ENCODE measurements around the gene GPR158. TPM values are rescaled to one million over a fixed set of nuclear protein-coding genes. Genes with fewer than 3 reads are reported as not detected.

Gene GPR158
- total and polyA plus RNA-seq, 2 experiments from 2014 or later, result not detected

GRCh38 chr10:25481467-25481866 is 306.7 kb downstream of the GPR158 start:
- no peak for TF ChIP-seq EZH2 (IDR thresholded peaks at IDR 0.05; ENCODE audit: insufficient read depth, poor library complexity, severe bottlenecking)
- no peak for TF ChIP-seq EZH2phosphoT487 (IDR thresholded peaks at IDR 0.05; ENCODE audit: insufficient read depth, low read depth)
- Histone ChIP-seq H3F3A (ENCODE audit: insufficient read depth) (no peaks in the 10 kb centered on the region), H3K4me3 (no peak overlapping the region), H3K36me3 (ENCODE audit: low read depth) (no peaks in the 10 kb centered on the region), H3K9me3 (ENCODE audit: low read depth) (peaks cover 4% of the 10 kb centered on the region), H3K9ac (no peak overlapping the region), H2AFZ (no peak overlapping the region), H3K4me1 (ENCODE audit: insufficient read depth) (no peaks in the 10 kb centered on the region), H3K4me2 (ENCODE audit: unreplicated experiment) (no peak overlapping the region), H3K27me3 (replicated peaks; ENCODE audit: insufficient read depth) (no peaks in the 10 kb centered on the region), H4K20me1 (ENCODE audit: insufficient read depth) (no peaks in the 10 kb centered on the region), H3K79me2 (ENCODE audit: insufficient read depth) (no peaks in the 10 kb centered on the region), H3K27ac (no peak overlapping the region), H3K9me2 (ENCODE audit: insufficient read depth) (no peaks in the 10 kb centered on the region)
- no peak for DNase-seq
- WGBS, 2 experiments (ENCODE audit: low coverage in 1 of 2, low lambda C conversion rate in 2 of 2, missing lambda C conversion rate in 2 of 2), result 26 to 29% methylated on average over 3 of the region's 3 CpGs
- in situ Hi-C loops (cut with MboI), result no loop called here

DNA sequence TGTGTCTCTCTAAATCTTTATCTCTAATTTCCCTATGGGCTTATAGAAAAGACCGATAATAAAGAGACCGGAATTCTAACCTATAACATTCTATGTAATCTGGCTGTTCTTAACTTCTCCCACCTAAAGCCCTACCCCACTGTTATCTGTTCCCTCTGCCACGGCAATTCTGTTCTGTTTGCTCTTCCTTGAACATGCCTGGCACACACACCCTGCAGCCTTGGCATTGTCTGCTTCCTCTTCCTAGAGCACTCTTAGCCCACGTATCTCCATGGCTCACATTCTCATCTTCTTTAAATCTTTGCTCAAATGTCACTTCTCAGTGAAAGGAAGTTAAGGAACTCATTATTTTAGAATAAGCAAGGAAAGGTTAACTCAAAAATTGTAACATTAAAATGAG is 309.2 kb downstream of the GPR158 start:
- no peak overlapping the region for H3K4me3 ChIP-seq
- no peaks in the 10 kb centered on the region for H3K79me2 ChIP-seq (ENCODE audit: insufficient read depth)
- H3K4me2 ChIP-seq (ENCODE audit: unreplicated experiment), result no peak overlapping the region
- no peaks in the 10 kb centered on the region for H3F3A ChIP-seq (ENCODE audit: insufficient read depth)
- TF ChIP-seq EZH2phosphoT487 (IDR thresholded peaks at IDR 0.05; ENCODE audit: insufficient read depth, low read depth) (no peak), EZH2 (IDR thresholded peaks at IDR 0.05; ENCODE audit: insufficient read depth, poor library complexity, severe bottlenecking) (no peak)
- no peaks in the 10 kb centered on the region for H3K27me3 ChIP-seq (replicated peaks; ENCODE audit: insufficient read depth)
- in situ Hi-C loops (cut with MboI), result no loop called here
- no peak for DNase-seq
- no peaks in the 10 kb centered on the region for H3K9me2 ChIP-seq (ENCODE audit: insufficient read depth)
- H3K4me1 ChIP-seq (ENCODE audit: insufficient read depth), result no peaks in the 10 kb centered on the region
- WGBS, 2 experiments (ENCODE audit: low coverage in 1 of 2, low lambda C conversion rate in 2 of 2, missing lambda C conversion rate in 2 of 2), result 44 to 46% methylated on average over 4 of the region's 4 CpGs
- H3K9ac ChIP-seq, result no peak overlapping the region
- no peak overlapping the region for H2AFZ ChIP-seq
- H4K20me1 ChIP-seq (ENCODE audit: insufficient read depth), result no peaks in the 10 kb centered on the region
- no peaks in the 10 kb centered on the region for H3K36me3 ChIP-seq (ENCODE audit: low read depth)
- no peak overlapping the region for H3K27ac ChIP-seq
- H3K9me3 ChIP-seq (ENCODE audit: low read depth), result peaks cover 4% of the 10 kb centered on the region

DNA sequence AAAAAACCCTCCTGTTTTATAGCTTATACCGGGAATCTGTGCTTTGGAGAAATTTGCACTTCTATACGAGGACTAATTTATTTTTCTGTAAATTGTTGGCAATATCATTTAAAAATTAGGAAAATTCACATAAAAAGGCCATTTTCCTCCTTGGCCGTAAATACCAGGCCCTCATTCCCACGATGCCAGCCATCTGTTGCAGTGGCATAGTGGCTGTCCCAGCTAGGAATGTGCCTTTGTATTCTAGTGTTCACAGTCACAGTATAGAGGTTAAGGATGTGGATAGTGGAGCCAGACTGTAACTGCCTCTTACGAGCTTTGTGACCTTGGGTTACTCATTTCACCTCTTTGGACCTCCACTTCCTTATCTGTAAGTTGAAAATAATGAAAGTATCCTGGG is 312.5 kb downstream of the GPR158 start:
- H3K9me2 ChIP-seq (ENCODE audit: insufficient read depth), result no peaks in the 10 kb centered on the region
- TF ChIP-seq EZH2 (IDR thresholded peaks at IDR 0.05; ENCODE audit: insufficient read depth, poor library complexity, severe bottlenecking) (no peak), EZH2phosphoT487 (IDR thresholded peaks at IDR 0.05; ENCODE audit: insufficient read depth, low read depth) (no peak)
- no peaks in the 10 kb centered on the region for H3K4me1 ChIP-seq (ENCODE audit: insufficient read depth)
- WGBS, 2 experiments (ENCODE audit: low coverage in 1 of 2, low lambda C conversion rate in 2 of 2, missing lambda C conversion rate in 2 of 2), result 24 to 26% methylated on average over 5 of the region's 5 CpGs
- no peaks in the 10 kb centered on the region for H3F3A ChIP-seq (ENCODE audit: insufficient read depth)
- in situ Hi-C loops (cut with MboI), result no loop called here
- no peaks in the 10 kb centered on the region for H3K79me2 ChIP-seq (ENCODE audit: insufficient read depth)
- H3K36me3 ChIP-seq (ENCODE audit: low read depth), result no peaks in the 10 kb centered on the region
- no peaks in the 10 kb centered on the region for H4K20me1 ChIP-seq (ENCODE audit: insufficient read depth)
- DNase-seq, result no peak
- peaks cover 4% of the 10 kb centered on the region for H3K9me3 ChIP-seq (ENCODE audit: low read depth)
- no peak overlapping the region for H3K4me2 ChIP-seq (ENCODE audit: unreplicated experiment)
- no peak overlapping the region for H3K4me3 ChIP-seq
- no peak overlapping the region for H3K27ac ChIP-seq
- no peak overlapping the region for H2AFZ ChIP-seq
- no peaks in the 10 kb centered on the region for H3K27me3 ChIP-seq (replicated peaks; ENCODE audit: insufficient read depth)
- H3K9ac ChIP-seq, result no peak overlapping the region

DNA sequence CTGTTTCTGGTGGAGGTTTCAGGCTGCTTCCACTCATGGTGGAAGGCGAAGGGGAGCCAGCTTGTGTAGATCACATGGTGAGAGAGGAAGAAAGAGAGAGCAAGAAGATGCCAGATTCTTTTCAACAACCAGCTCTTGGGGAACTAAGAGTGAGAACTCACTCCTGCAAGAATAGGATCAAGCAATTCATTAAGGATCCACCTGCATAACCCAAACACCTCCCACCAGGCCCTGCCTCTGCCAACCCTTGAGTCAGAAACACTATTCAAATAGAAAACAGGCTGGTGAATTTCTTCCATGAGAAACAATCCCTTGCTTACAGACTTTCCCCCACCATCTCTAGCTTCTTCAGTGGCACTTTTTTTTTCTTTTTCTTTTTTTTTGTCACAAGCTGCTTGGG is 317.2 kb downstream of the GPR158 start:
- Histone ChIP-seq H3K79me2 (ENCODE audit: insufficient read depth) (no peaks in the 10 kb centered on the region), H3K4me3 (no peak overlapping the region), H3K4me2 (ENCODE audit: unreplicated experiment) (no peak overlapping the region), H3K4me1 (ENCODE audit: insufficient read depth) (no peaks in the 10 kb centered on the region), H3F3A (ENCODE audit: insufficient read depth) (no peaks in the 10 kb centered on the region), H4K20me1 (ENCODE audit: insufficient read depth) (no peaks in the 10 kb centered on the region), H2AFZ (no peak overlapping the region), H3K9me3 (ENCODE audit: low read depth) (no peaks in the 10 kb centered on the region), H3K27me3 (replicated peaks; ENCODE audit: insufficient read depth) (no peaks in the 10 kb centered on the region), H3K27ac (no peak overlapping the region), H3K9ac (no peak overlapping the region), H3K9me2 (ENCODE audit: insufficient read depth) (no peaks in the 10 kb centered on the region), H3K36me3 (ENCODE audit: low read depth) (no peaks in the 10 kb centered on the region)
- no peak for DNase-seq
- TF ChIP-seq EZH2phosphoT487 (IDR thresholded peaks at IDR 0.05; ENCODE audit: insufficient read depth, low read depth), result no peak
- no peak for TF ChIP-seq EZH2 (IDR thresholded peaks at IDR 0.05; ENCODE audit: insufficient read depth, poor library complexity, severe bottlenecking)
- WGBS, 2 experiments (ENCODE audit: low coverage in 1 of 2, low lambda C conversion rate in 2 of 2, missing lambda C conversion rate in 2 of 2), result 10 to 25% methylated on average over 1 of the region's 1 CpG
- in situ Hi-C loops (cut with MboI), result no loop called here

DNA sequence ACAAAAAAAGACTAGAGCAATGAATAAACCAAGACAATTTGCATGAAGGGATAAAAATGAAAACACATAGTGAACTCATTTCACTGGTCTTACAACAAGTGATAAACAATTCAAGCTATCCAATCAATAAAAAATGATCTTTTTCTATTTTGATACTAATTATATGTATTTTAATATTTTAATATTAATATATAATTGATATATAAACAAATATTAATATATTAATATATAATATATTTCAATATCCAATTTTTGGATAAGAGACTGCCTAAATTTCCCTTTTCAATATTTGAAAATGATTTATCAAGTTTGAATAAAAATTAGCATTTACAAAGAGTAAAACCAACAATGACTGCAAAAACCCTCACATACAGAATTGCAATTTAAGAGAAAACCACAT is 317.9 kb downstream of the GPR158 start:
- in situ Hi-C loops (cut with MboI), result no loop called here
- H3K4me2 ChIP-seq (ENCODE audit: unreplicated experiment), result no peak overlapping the region
- no peak overlapping the region for H3K9ac ChIP-seq
- TF ChIP-seq EZH2phosphoT487 (IDR thresholded peaks at IDR 0.05; ENCODE audit: insufficient read depth, low read depth) (no peak), EZH2 (IDR thresholded peaks at IDR 0.05; ENCODE audit: insufficient read depth, poor library complexity, severe bottlenecking) (no peak)
- no peak overlapping the region for H3K27ac ChIP-seq
- no peak overlapping the region for H3K4me3 ChIP-seq
- H3K4me1 ChIP-seq (ENCODE audit: insufficient read depth), result no peaks in the 10 kb centered on the region
- no peaks in the 10 kb centered on the region for H3K27me3 ChIP-seq (replicated peaks; ENCODE audit: insufficient read depth)
- no peaks in the 10 kb centered on the region for H3K36me3 ChIP-seq (ENCODE audit: low read depth)
- H3K79me2 ChIP-seq (ENCODE audit: insufficient read depth), result no peaks in the 10 kb centered on the region
- no peaks in the 10 kb centered on the region for H3K9me3 ChIP-seq (ENCODE audit: low read depth)
- DNase-seq, result no peak
- H4K20me1 ChIP-seq (ENCODE audit: insufficient read depth), result no peaks in the 10 kb centered on the region
- H3F3A ChIP-seq (ENCODE audit: insufficient read depth), result no peaks in the 10 kb centered on the region
- H3K9me2 ChIP-seq (ENCODE audit: insufficient read depth), result no peaks in the 10 kb centered on the region
- H2AFZ ChIP-seq, result no peak overlapping the region

All from GM23248 (cell line).